ENCODE data around the gene GBF1. TPM values are rescaled to one million over a fixed set of nuclear protein-coding genes. Genes with fewer than 3 reads are reported as not detected.

Gene GBF1
- total RNA-seq, 1 donor from 2014 or later: 71.6 TPM

- TF ChIP-seq CTCF (IDR thresholded peaks at IDR 0.05; ENCODE audit: partially characterized antibody, unreplicated experiment): no peak
- peaks cover 8% of the 10 kb centered on the region for H3K36me3 Mint-ChIP-seq (ENCODE audit: unreplicated experiment)
- DNase-seq: peak; percentile 24
- H3K4me1 Mint-ChIP-seq (ENCODE audit: low read depth, unreplicated experiment): peaks cover 13% of the 10 kb centered on the region
- H3K27me3 Mint-ChIP-seq (ENCODE audit: unreplicated experiment): peaks cover 32% of the 10 kb centered on the region
- no peak overlapping the region for H3K27ac Mint-ChIP-seq (ENCODE audit: unreplicated experiment)
- H3K9me3 Mint-ChIP-seq (ENCODE audit: unreplicated experiment): peaks cover 6% of the 10 kb centered on the region
- H3K4me3 Mint-ChIP-seq (ENCODE audit: unreplicated experiment): peak overlapping the region; percentile 85
Measured at GRCh38 chr10:102240467-102241031, 4.8 kb upstream of the GBF1 start.

GRCh38 chr10:102241032-102241443 is 4.3 kb upstream of the GBF1 start:
- Mint-ChIP-seq H3K27me3 (ENCODE audit: unreplicated experiment) (peaks cover 29% of the 10 kb centered on the region), H3K4me3 (ENCODE audit: unreplicated experiment) (peak overlapping the region; percentile 85), H3K27ac (ENCODE audit: unreplicated experiment) (no peak overlapping the region), H3K4me1 (ENCODE audit: low read depth, unreplicated experiment) (peaks cover 13% of the 10 kb centered on the region), H3K36me3 (ENCODE audit: unreplicated experiment) (peaks cover 5% of the 10 kb centered on the region), H3K9me3 (ENCODE audit: unreplicated experiment) (peaks cover 6% of the 10 kb centered on the region)
- no peak for TF ChIP-seq CTCF (IDR thresholded peaks at IDR 0.05; ENCODE audit: partially characterized antibody, unreplicated experiment)
- no peak for DNase-seq

- peaks cover 6% of the 10 kb centered on the region for H3K9me3 Mint-ChIP-seq (ENCODE audit: unreplicated experiment)
- H3K4me3 Mint-ChIP-seq (ENCODE audit: unreplicated experiment): peak within 1 kb of the TSS; percentile 97
- peak within 1 kb of the TSS; percentile 46 for H3K27ac Mint-ChIP-seq (ENCODE audit: unreplicated experiment)
- H3K36me3 Mint-ChIP-seq (ENCODE audit: unreplicated experiment): peaks cover 5% of the 10 kb centered on the region
- peak; percentile 84 for DNase-seq
- peaks cover 29% of the 10 kb centered on the region for H3K27me3 Mint-ChIP-seq (ENCODE audit: unreplicated experiment)
- no peak for TF ChIP-seq CTCF (IDR thresholded peaks at IDR 0.05; ENCODE audit: partially characterized antibody, unreplicated experiment)
- peaks cover 18% of the 10 kb centered on the region for H3K4me1 Mint-ChIP-seq (ENCODE audit: low read depth, unreplicated experiment)
Measured at GRCh38 chr10:102241444-102242117, 3.8 kb upstream of the GBF1 start, which contains the start of gene PITX3. TSS of gene PITX3 (minus strand) at chr10:102241512. CDS start at chr10:102232080, 9,432 bp downstream.

DNA sequence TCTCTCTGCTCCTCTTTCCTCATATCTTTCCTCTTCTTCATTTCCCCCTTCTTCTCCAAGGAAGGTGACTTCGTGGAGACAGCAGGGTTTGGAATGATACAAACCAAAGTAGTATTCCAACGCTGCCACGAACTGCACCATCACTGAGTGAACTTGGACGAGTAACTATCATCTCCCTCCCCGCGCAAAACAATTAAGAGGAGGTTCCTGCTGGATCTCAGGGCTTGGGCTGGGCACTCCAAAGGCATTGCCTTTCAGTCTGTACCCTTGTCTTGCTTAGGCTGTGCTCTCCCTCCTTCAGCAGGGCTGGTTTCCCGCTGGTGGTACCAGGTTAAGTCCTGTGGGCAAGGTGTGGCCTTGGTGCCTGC is 3.2 kb upstream of the GBF1 start:
- TF ChIP-seq CTCF (IDR thresholded peaks at IDR 0.05; ENCODE audit: partially characterized antibody, unreplicated experiment): no peak
- no peak for DNase-seq
- Mint-ChIP-seq H3K36me3 (ENCODE audit: unreplicated experiment) (peaks cover 5% of the 10 kb centered on the region), H3K9me3 (ENCODE audit: unreplicated experiment) (peaks cover 7% of the 10 kb centered on the region), H3K27ac (ENCODE audit: unreplicated experiment) (peak overlapping the region; percentile 46), H3K4me1 (ENCODE audit: low read depth, unreplicated experiment) (peaks cover 23% of the 10 kb centered on the region), H3K27me3 (ENCODE audit: unreplicated experiment) (peaks cover 29% of the 10 kb centered on the region), H3K4me3 (ENCODE audit: unreplicated experiment) (peak overlapping the region; percentile 97)

DNA sequence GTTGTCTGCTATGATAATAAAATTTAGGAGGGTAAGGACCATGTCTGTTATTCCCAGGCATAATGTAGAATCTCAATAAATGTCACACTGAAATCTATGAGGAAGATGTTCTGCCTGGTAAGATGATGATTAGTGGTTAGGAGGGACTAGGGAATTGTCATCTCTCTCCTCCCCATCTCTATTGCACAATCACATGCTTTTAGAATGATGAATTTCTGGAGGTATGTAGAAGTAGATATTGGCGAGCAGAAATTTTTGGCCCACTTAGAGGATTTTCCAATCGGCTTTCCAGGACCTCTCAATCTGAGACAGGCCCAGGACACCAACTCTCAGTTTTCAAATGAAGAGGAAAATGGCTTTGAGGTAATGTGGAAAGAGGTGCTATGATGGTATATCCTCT is 2.0 kb upstream of the GBF1 start:
- no peak for DNase-seq
- no peak for TF ChIP-seq CTCF (IDR thresholded peaks at IDR 0.05; ENCODE audit: partially characterized antibody, unreplicated experiment)
- Mint-ChIP-seq H3K36me3 (ENCODE audit: unreplicated experiment) (peaks cover 5% of the 10 kb centered on the region), H3K27me3 (ENCODE audit: unreplicated experiment) (peaks cover 29% of the 10 kb centered on the region), H3K27ac (ENCODE audit: unreplicated experiment) (no peak overlapping the region), H3K4me1 (ENCODE audit: low read depth, unreplicated experiment) (peaks cover 32% of the 10 kb centered on the region), H3K9me3 (ENCODE audit: unreplicated experiment) (peaks cover 8% of the 10 kb centered on the region), H3K4me3 (ENCODE audit: unreplicated experiment) (peak overlapping the region; percentile 75)

Measured in glutamatergic neuron (in vitro differentiated cells).